Measurements from ENCODE around the gene NFATC1.

NFATC1 gene

GRCh38 chr18:79463424-79463960, 67.8 kb downstream of the NFATC1 start:
- Histone ChIP-seq H3K9ac (ENCODE audit: low read length) (peak overlapping the region; percentile 9; the same call in 1 of the 2 replicates), H2AFZ (ENCODE audit: low read length) (no peak overlapping the region), H3K4me3 (ENCODE audit: low read depth, low read length, poor library complexity, severe bottlenecking) (no peak overlapping the region), H3K36me3 (ENCODE audit: insufficient read depth, low read length) (peaks cover 61% of the 10 kb centered on the region), H3K27me3 (ENCODE audit: insufficient read depth, low read length) (no peaks in the 10 kb centered on the region), H3K4me2 (ENCODE audit: low read length) (no peak overlapping the region), H3K27ac (ENCODE audit: low read depth, low read length, poor library complexity, severe bottlenecking) (peak overlapping the region; percentile 99), H3F3A (ENCODE audit: insufficient read depth, low read length) (0 out of 2 replicates have a peak, but pooled peaks cover 3% of the 10 kb centered on the region), H3K4me1 (ENCODE audit: insufficient read depth, low read length, severe bottlenecking) (peaks cover 98% of the 10 kb centered on the region), H3K79me2 (ENCODE audit: insufficient read depth, low read length) (no peaks in the 10 kb centered on the region), H4K20me1 (ENCODE audit: insufficient read depth, low read length) (no peaks in the 10 kb centered on the region), H3K9me3 (ENCODE audit: low read length) (no peaks in the 10 kb centered on the region), H3K9me2 (ENCODE audit: low read depth, low read length) (no peaks in the 10 kb centered on the region)
- TF ChIP-seq EZH2 (IDR thresholded peaks at IDR 0.05; ENCODE audit: borderline replicate concordance, low read length): no peak
- TF ChIP-seq CTCF (IDR thresholded peaks at IDR 0.05; ENCODE audit: low read length): no peak

GRCh38 chr18:79465392-79465991, 69.8 kb downstream of the NFATC1 start:
- H3K27ac ChIP-seq (ENCODE audit: low read depth, low read length, poor library complexity, severe bottlenecking): peak overlapping the region; percentile 99
- TF ChIP-seq EZH2 (IDR thresholded peaks at IDR 0.05; ENCODE audit: borderline replicate concordance, low read length) (no peak), CTCF (IDR thresholded peaks at IDR 0.05; ENCODE audit: low read length) (no peak)
- no peaks in the 10 kb centered on the region for H4K20me1 ChIP-seq (ENCODE audit: insufficient read depth, low read length)
- H3K9me3 ChIP-seq (ENCODE audit: low read length): no peaks in the 10 kb centered on the region
- peak overlapping the region; percentile 84 for H3K9ac ChIP-seq (ENCODE audit: low read length)
- peaks cover 70% of the 10 kb centered on the region for H3K36me3 ChIP-seq (ENCODE audit: insufficient read depth, low read length)
- H2AFZ ChIP-seq (ENCODE audit: low read length): no peak overlapping the region
- H3K79me2 ChIP-seq (ENCODE audit: insufficient read depth, low read length): no peaks in the 10 kb centered on the region
- H3K4me1 ChIP-seq (ENCODE audit: insufficient read depth, low read length, severe bottlenecking): peaks cover 84% of the 10 kb centered on the region
- 0 out of 2 replicates have a peak, but pooled peaks cover 3% of the 10 kb centered on the region for H3F3A ChIP-seq (ENCODE audit: insufficient read depth, low read length)
- H3K27me3 ChIP-seq (ENCODE audit: insufficient read depth, low read length): no peaks in the 10 kb centered on the region
- peak overlapping the region; percentile 59 for H3K4me3 ChIP-seq (ENCODE audit: low read depth, low read length, poor library complexity, severe bottlenecking)
- H3K9me2 ChIP-seq (ENCODE audit: low read depth, low read length): no peaks in the 10 kb centered on the region
- peak overlapping the region; percentile 83 for H3K4me2 ChIP-seq (ENCODE audit: low read length)

GRCh38 chr18:79466591-79466990, 70.9 kb downstream of the NFATC1 start:
- Histone ChIP-seq H3K36me3 (ENCODE audit: insufficient read depth, low read length) (peaks cover 71% of the 10 kb centered on the region), H4K20me1 (ENCODE audit: insufficient read depth, low read length) (no peaks in the 10 kb centered on the region), H3K79me2 (ENCODE audit: insufficient read depth, low read length) (no peaks in the 10 kb centered on the region), H3K9me3 (ENCODE audit: low read length) (no peaks in the 10 kb centered on the region), H3K27me3 (ENCODE audit: insufficient read depth, low read length) (no peaks in the 10 kb centered on the region), H3F3A (ENCODE audit: insufficient read depth, low read length) (0 out of 2 replicates have a peak, but pooled peaks cover 3% of the 10 kb centered on the region), H3K9me2 (ENCODE audit: low read depth, low read length) (no peaks in the 10 kb centered on the region), H3K9ac (ENCODE audit: low read length) (peak overlapping the region; percentile 84), H3K4me3 (ENCODE audit: low read depth, low read length, poor library complexity, severe bottlenecking) (peak overlapping the region; percentile 59), H3K27ac (ENCODE audit: low read depth, low read length, poor library complexity, severe bottlenecking) (peak overlapping the region; percentile 99), H3K4me1 (ENCODE audit: insufficient read depth, low read length, severe bottlenecking) (peaks cover 77% of the 10 kb centered on the region), H3K4me2 (ENCODE audit: low read length) (peak overlapping the region; percentile 83), H2AFZ (ENCODE audit: low read length) (no peak overlapping the region)
- TF ChIP-seq EZH2 (IDR thresholded peaks at IDR 0.05; ENCODE audit: borderline replicate concordance, low read length) (no peak), CTCF (IDR thresholded peaks at IDR 0.05; ENCODE audit: low read length) (0 out of 2 replicates have a peak, but pooled peaks have one; percentile 15)
